HEK293T (cell line): ENCODE data around the gene BIRC3.
A peak's percentile ranks its signal among the peaks of the same experiment; 100 is the strongest.
"Not testable (repeated sequence)": the region's sequence is repeated elsewhere in the genome, so short reads cannot be mapped to it uniquely, and the experiment has no call there.

Experiments used
- CTCF ChIA-PET: fragments of 350-600 bp; formaldehyde crosslinking; extraction: SDS; loops from one replicate; lab custom pipeline; 2021; ENCODE audit warnings: antibody characterized with exemption, inconsistent platforms; lab: Yijun Ruan, JAX
- POLR2A ChIA-PET: fragments of 350-600 bp; formaldehyde crosslinking; extraction: SDS; loops from one replicate; lab custom pipeline; 2020; ENCODE audit warnings: antibody characterized with exemption, inconsistent platforms; lab: Yijun Ruan, JAX
- DNase-seq: peaks from one replicate; pipeline ENCODE4 v3.0.0; 2012; ENCODE audit warnings: mixed read lengths; ENCODE audit errors: extremely low spot score
- ARNT ChIP-seq: fragments of 450-650 bp; IDR thresholded peaks from 2 replicates; pipeline ENCODE4 v1.6.1; 2017; ENCODE audit warnings: mild to moderate bottlenecking
- BHLHE40 ChIP-seq: fragments of 450-650 bp; IDR thresholded peaks from 2 replicates; pipeline ENCODE4 v1.6.1; 2016; ENCODE audit warnings: mild to moderate bottlenecking, moderate library complexity, borderline replicate concordance
- CTBP1 ChIP-seq: fragments of 450-650 bp; IDR thresholded peaks from 2 replicates; pipeline ENCODE4 v1.6.1; 2016; ENCODE audit warnings: borderline replicate concordance
- ELF4 ChIP-seq: fragments of 450-650 bp; IDR thresholded peaks from 2 replicates; pipeline ENCODE4 v1.6.1; 2017; ENCODE audit warnings: antibody characterized with exemption
- FOXA1 ChIP-seq: fragments of 450-650 bp; IDR thresholded peaks from 2 replicates; pipeline ENCODE4 v1.6.1; 2016; ENCODE audit warnings: mild to moderate bottlenecking
- FOXK2 ChIP-seq: fragments of 450-650 bp; IDR thresholded peaks from 2 replicates; pipeline ENCODE4 v1.6.1; 2016; ENCODE audit warnings: mild to moderate bottlenecking
- FOXM1 ChIP-seq: fragments of 450-650 bp; IDR thresholded peaks from 2 replicates; pipeline ENCODE4 v1.6.1; 2017; ENCODE audit warnings: mild to moderate bottlenecking, borderline replicate concordance
- HDGF ChIP-seq: fragments of 450-650 bp; IDR thresholded peaks from 2 replicates; pipeline ENCODE4 v1.6.1; 2017; ENCODE audit warnings: antibody characterized with exemption, borderline replicate concordance
- L3MBTL2 ChIP-seq: fragments of 450-650 bp; conservative IDR thresholded peaks from 2 replicates; pipeline ENCODE4 v1.6.1; 2016; ENCODE audit warnings: mild to moderate bottlenecking
- LEF1 ChIP-seq: fragments of 450-650 bp; IDR thresholded peaks from 2 replicates; pipeline ENCODE4 v1.6.1; 2017; ENCODE audit warnings: mild to moderate bottlenecking, borderline replicate concordance
- NFRKB ChIP-seq: fragments of 450-650 bp; IDR thresholded peaks from 2 replicates; pipeline ENCODE4 v1.6.1; 2016; ENCODE audit warnings: mild to moderate bottlenecking, moderate library complexity
- PKNOX1 ChIP-seq: fragments of 450-650 bp; IDR thresholded peaks from 2 replicates; pipeline ENCODE4 v1.6.1; 2016
- SP1 ChIP-seq: fragments of 450-650 bp; IDR thresholded peaks from 2 replicates; pipeline ENCODE4 v1.6.1; 2017
- SUZ12 ChIP-seq: fragments of 450-650 bp; IDR thresholded peaks from 2 replicates; pipeline ENCODE4 v1.6.1; 2016; ENCODE audit warnings: mild to moderate bottlenecking
- TARDBP ChIP-seq: fragments of 450-650 bp; IDR thresholded peaks from 2 replicates; pipeline ENCODE4 v1.6.1; 2016
- ZNF384 ChIP-seq: fragments of 450-650 bp; IDR thresholded peaks from 2 replicates; pipeline ENCODE4 v1.6.1; 2016

BIRC3 gene

GRCh38 chr11:102325088-102325487 is 7.8 kb downstream of the BIRC3 start:
- no peak for DNase-seq
- POLR2A ChIA-PET, result no interaction called here
- CTCF ChIA-PET, result no interaction called here
- TF ChIP-seq TARDBP (no peak), NFRKB (no peak), BHLHE40 (no peak), FOXM1 (no peak), PKNOX1 (no peak), SP1 (no peak), CTBP1 (no peak), L3MBTL2 (no peak), LEF1 (no peak), FOXK2 (no peak), ZNF384 (no peak), HDGF (no peak), ARNT (no peak), ELF4 (no peak), SUZ12 (no peak), FOXA1 (no peak)

- no peak for DNase-seq
- no peak for TF ChIP-seq ZNF384
- TF ChIP-seq HDGF, result no peak
- CTCF ChIA-PET, result no interaction called here
- POLR2A ChIA-PET, result no interaction called here
These were observed 11.5 kb downstream of the BIRC3 start for GRCh38 chr11:102328748-102329147.

- CTCF ChIA-PET, result no interaction called here
- no peak for DNase-seq
- TF ChIP-seq ARNT (no peak), FOXA1 (no peak), SP1 (no peak), LEF1 (no peak)
- POLR2A ChIA-PET, result no interaction called here
These were observed 12.9 kb downstream of the BIRC3 start for GRCh38 chr11:102330231-102330630.

GRCh38 chr11:102331341-102331740 is 14.1 kb downstream of the BIRC3 start:
- TF ChIP-seq FOXA1, result no peak
- TF ChIP-seq SP1, result no peak
- TF ChIP-seq BHLHE40, result no peak
- TF ChIP-seq LEF1, result no peak
- no peak for TF ChIP-seq FOXK2
- no peak for TF ChIP-seq HDGF
- TF ChIP-seq ELF4, result no peak
- POLR2A ChIA-PET, result no interaction called here
- DNase-seq, result no peak
- CTCF ChIA-PET, result interaction anchor here (2.4 kb wide), 1 partner anchor 11 kb away, joined by 12 read pairs; no protein-coding TSS in a partner anchor

GRCh38 chr11:102332611-102332994 is 15.3 kb downstream of the BIRC3 start:
- DNase-seq, result no peak
- POLR2A ChIA-PET, result no interaction called here
- CTCF ChIA-PET, result interaction anchor here (2.4 kb wide), 1 partner anchor 9 kb away, joined by 12 read pairs; no protein-coding TSS in a partner anchor
- TF ChIP-seq ELF4, result no peak
- TF ChIP-seq PKNOX1, result 0 out of 2 replicates have a peak, but pooled peaks have one; percentile 32

GRCh38 chr11:102338479-102339010 is 21.3 kb downstream of the BIRC3 start:
- POLR2A ChIA-PET, result no interaction called here
- CTCF ChIA-PET, result no interaction called here

GRCh38 chr11:102341311-102341710 is 24.0 kb downstream of the BIRC3 start:
- CTCF ChIA-PET, result interaction anchor here (1.1 to 3.4 kb wide), 9 partner anchors 9 to 325 kb away, joined by 3 to 17 read pairs (median 11); no protein-coding TSS in a partner anchor
- DNase-seq, POLR2A ChIA-PET: not testable (repeated sequence)

More at GRCh38 chr11:102338479-102339010, 21.3 kb downstream of the BIRC3 start:
- no peak for TF ChIP-seq ELF4
- no peak for TF ChIP-seq LEF1
- TF ChIP-seq SP1, result no peak
- no peak for TF ChIP-seq HDGF
- no peak for TF ChIP-seq FOXA1
- no peak for TF ChIP-seq SUZ12
- TF ChIP-seq BHLHE40, result no peak
- TF ChIP-seq CTBP1, result no peak
- no peak for DNase-seq

- TF ChIP-seq ARNT (no peak), PKNOX1 (peak; percentile 55)
- CTCF ChIA-PET, result interaction anchor here (0.6 to 3.4 kb wide), 14 partner anchors 9 to 324 kb away, joined by 3 to 17 read pairs (median 5); no protein-coding TSS in a partner anchor
- peak; percentile 67 for DNase-seq
- POLR2A ChIA-PET, result no interaction called here
These were observed 24.6 kb downstream of the BIRC3 start for GRCh38 chr11:102341844-102342318.
